GM21367 (cell line): ENCODE measurements around the gene RNF180.
"Not testable (repeated sequence)": the region's sequence is repeated elsewhere in the genome, so short reads cannot be mapped to it uniquely, and the experiment has no call there.

Source experiments
- ATAC-seq: cut with Tn5 transposase; IDR thresholded peaks from one replicate; pipeline ENCODE4 v1.9.1; 2021; ENCODE audit not compliant: unreplicated experiment

RNF180 gene

DNA sequence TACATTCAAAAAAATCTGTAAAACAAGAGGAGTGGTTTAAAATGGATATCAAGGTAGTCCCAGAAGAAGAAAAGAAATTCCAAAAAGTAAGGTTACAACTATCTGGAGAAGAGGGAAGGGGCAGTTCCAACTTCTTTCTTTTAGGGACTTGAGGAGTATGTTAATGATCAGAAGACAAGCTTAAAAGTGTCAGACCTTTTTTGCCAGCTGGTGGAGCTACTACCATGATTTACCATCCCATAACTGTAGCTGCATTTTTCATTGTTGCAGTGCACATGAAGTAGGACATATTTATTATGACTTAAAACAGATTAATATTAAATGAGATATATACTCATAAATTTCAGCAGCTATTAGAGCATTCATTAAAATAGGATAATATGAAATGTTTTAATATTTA, 181.7 kb downstream of the RNF180 start:
- ATAC-seq, result no peak

DNA sequence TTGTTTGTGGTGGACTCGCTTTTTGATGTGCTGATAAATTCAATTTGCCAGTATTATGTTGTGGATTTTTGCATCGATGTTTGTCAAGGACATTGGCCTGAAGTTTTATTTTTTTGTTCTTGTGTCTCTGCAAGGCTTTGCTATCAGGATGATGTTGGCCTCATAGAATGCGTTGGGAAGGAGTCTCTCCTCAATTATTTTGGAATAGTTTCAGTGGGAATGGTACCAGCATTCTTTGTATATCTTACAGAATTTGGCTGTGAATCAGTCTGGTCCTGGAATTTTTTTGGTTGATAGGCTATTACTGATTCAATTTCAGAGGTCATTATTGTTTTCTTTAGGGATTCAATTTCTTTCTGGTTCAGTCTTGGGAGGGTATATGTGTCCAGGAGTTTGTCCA, 198.8 kb downstream of the RNF180 start:
- no peak for ATAC-seq

DNA sequence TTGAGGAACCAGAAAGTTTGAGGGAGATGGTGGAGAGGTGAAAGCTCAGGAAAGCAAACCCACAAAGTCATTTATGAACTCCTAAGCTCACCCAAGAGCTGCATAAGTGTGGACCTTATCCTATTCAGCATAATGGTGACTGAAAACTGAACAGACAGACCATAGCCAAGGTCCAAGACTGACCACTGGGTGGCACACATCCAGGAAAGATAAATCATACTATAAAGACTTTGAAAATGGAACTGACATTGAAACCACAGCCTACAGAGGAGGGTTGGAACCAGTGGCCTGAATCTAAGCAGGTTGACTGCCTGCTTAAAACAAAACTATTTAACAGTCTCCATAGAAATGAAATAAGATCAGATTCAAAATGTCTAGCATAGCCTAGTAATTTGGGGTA, 219.1 kb downstream of the RNF180 start:
- no peak for ATAC-seq

DNA sequence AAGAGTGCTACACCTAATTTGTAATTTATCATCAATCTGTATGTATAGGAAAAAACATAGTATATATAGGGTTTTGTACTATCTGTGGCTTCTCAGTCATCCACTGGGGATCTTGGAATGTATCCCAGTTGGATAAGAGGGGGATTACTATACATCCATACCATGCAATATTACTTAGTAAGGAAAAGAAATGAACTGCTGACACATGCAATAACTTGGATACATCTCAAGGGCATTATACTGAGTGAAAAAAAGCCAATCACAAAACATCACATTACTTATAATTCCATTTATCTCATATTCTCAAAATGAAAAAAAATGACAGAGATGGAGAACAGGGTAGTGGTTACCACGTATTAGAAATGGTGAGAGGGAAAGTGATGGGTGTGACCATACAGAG, 231.9 kb downstream of the RNF180 start:
- no peak for ATAC-seq

DNA sequence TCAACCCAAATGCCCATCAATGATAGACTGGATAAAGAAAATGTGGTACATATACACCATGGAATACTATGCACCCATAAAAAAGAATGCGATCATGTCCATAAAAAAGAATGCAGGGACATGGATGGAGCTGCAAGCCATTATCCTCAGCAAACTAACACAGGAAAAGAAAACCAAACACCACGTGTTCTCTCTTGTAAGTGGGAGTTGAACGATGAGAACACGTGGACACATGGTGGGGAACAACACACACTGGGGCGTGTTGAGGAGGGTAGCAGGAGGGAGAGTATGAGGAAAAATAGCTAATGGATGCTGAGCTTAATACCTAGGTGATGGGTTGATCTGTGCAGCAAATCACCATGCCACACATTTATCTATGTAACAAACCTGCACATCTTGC, 233.1 kb downstream of the RNF180 start:
- ATAC-seq, result not testable (repeated sequence)

DNA sequence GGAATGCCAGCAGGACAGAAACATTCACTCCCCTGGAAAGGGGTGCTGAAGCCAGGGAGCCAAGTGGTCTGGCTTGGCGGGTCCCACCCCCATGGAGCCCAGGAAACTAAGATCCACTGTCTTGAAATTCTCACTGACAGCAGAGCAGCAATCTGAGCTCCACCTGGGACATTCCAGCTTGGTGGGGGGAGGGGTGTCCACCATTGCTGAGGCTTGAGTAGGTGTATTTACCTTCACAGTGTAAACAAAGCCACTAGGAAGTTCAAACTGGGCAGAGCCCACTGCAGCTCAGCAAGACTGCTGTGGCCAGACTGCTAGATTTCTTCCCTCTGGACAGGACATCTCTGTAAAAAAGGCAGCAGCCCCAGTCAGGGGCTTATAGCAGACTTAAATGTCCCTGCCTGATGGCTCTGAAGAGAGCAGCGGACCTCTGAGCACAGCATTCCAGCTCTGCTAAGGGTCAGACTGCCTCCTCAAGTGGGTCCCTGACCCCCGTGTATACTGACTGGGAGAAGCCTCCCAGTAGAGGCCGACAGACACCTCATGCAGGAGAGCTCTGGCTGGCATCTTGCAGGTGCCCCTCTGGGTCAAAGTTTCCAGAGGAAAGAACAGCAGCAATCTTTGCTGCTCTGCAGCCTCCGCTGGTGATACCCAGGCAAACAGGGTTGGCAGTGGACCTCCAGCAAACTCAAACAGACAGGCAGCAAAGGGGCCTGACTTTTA, 241.6 kb downstream of the RNF180 start:
- not testable (repeated sequence) for ATAC-seq

DNA sequence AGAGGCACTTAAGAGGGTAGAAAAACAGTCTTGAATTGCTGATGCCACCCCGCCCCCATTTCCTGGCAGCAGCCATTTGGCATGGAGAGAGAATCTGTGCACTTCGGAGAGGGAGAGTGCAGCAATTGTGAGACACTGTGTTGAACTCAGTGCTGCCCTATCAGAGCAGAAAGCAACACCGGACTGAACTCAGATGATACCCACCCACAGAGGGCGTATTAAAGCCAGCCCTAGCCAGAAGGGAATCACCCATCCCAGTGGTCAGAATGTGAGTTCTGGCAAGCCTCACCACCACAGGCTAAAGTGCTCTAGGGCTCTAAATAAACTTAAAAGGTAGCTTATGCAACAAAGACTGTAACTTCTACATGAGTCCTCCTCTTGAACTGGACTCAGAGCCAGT, 251.7 kb downstream of the RNF180 start:
- no peak for ATAC-seq

DNA sequence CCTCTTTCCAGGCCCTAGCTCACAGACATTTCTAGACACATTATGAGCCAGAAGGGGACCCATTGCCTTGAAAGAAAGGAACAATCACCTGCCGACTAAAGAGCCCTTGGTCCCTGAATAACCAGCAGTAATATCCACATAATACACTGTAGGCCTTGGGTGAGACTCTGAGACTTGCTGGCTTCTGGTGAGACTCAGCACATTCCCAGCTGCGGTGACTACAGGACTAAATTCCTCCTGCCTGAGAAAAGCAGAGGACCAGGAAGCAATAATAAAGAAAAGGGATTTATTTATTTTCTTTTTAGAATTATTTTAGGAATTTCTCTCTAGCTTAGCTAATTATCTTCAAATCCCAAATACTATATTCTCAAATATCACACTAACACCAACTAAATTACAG, 252.4 kb downstream of the RNF180 start:
- ATAC-seq, result no peak
